Ishikawa (cell line): ENCODE measurements around the gene A1CF.

ENCODE experiments used
- CEBPB ChIP-seq: IDR thresholded peaks from 2 replicates; pipeline ENCODE4 v1.6.1; 2012
- CREB1 ChIP-seq: IDR thresholded peaks from 2 replicates; pipeline ENCODE4 v1.6.1; 2012; ENCODE audit warnings: low read depth
- EGR1 ChIP-seq: IDR thresholded peaks from 2 replicates; pipeline ENCODE4 v1.6.1; 2012
- EP300 ChIP-seq: IDR thresholded peaks from 2 replicates; pipeline ENCODE4 v1.6.1; 2012; ENCODE audit warnings: borderline replicate concordance
- FOXM1 ChIP-seq: IDR thresholded peaks from 2 replicates; pipeline ENCODE4 v1.6.1; 2012; ENCODE audit warnings: low read depth, borderline replicate concordance
- NFIC ChIP-seq: IDR thresholded peaks from 2 replicates; pipeline ENCODE4 v1.6.1; 2012
- RAD21 ChIP-seq: IDR thresholded peaks from 2 replicates; pipeline ENCODE4 v1.6.1; 2012; ENCODE audit warnings: low read depth
- TAF1 ChIP-seq: IDR thresholded peaks from 2 replicates; pipeline ENCODE4 v1.6.1; 2012; ENCODE audit warnings: low read depth, mild to moderate bottlenecking
- TCF12 ChIP-seq: IDR thresholded peaks from 2 replicates; pipeline ENCODE4 v1.6.1; 2012; ENCODE audit warnings: low read depth
- TEAD4 ChIP-seq: IDR thresholded peaks from 2 replicates; pipeline ENCODE4 v1.6.1; 2012
- YY1 ChIP-seq: IDR thresholded peaks from 2 replicates; pipeline ENCODE4 v1.6.1; 2012; ENCODE audit warnings: low read depth
- ZBTB7A ChIP-seq: IDR thresholded peaks from 2 replicates; pipeline ENCODE4 v1.6.1; 2012; ENCODE audit warnings: low read depth
- TF ChIP-seq, protein P1 (sequence below): IDR thresholded peaks from 2 replicates; pipeline ENCODE4 v1.6.1; 2012
- TF ChIP-seq, protein P2 (sequence below): IDR thresholded peaks from 2 replicates; pipeline ENCODE4 v1.6.1; 2012
- TF ChIP-seq, protein P3 (sequence below): IDR thresholded peaks from 2 replicates; pipeline ENCODE4 v1.6.1; 2012; ENCODE audit warnings: low read depth, mild to moderate bottlenecking

A1CF gene

DNA sequence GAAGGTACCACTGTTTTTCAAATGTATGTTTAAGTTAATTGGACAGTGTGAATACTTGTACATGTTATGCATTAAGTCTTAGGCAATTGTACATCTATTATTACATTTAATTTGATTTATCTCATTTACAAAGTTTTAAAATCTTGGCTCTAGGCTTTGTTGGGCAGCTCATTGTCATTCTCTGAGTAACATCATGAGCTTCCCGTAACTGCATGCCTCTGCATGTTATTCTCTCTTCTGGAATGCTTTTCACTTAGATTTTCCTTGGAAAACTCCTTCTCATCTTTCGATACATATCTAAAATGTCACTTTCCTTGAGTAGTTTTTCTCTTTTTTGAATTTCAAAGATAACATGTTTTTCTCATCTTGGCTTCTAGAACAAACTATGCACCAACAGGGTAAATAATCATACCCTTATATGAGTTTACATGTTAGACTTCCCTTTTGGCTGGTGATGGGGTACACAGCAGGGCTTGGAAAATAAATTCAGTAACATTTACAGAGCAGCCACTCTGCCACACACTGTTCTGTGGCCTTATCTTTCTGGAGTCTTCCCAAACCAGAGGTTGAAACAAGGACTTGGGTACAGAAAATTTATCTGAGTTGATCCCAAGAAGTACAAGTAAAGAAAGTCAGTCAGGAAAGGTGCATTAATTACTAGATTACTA is 42.2 kb upstream of the A1CF start:
- TF ChIP-seq TAF1, result no peak

DNA sequence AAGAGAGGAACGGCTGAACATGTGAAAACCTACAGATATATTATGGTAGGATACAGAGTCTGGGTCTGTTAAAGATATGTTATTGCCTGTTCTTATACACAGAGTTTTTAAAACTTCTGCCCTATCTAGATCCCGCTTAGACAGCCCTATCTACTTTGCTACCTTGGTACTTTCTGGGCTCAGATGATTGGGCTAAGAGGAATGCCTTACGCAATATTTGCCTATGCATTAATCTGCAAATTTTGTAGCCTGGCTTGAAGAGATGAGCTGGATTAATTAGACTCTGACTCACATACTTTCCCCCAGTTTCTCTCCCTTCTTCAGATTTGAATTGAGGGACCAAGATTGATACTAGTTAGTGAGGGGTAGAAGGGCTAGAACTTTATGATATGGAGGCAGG is 33.6 kb upstream of the A1CF start:
- TF ChIP-seq YY1, result no peak
- TF ChIP-seq TEAD4, result no peak
- no peak for TF ChIP-seq TCF12
- no peak for TF ChIP-seq CREB1
- TF ChIP-seq, protein P1, sequence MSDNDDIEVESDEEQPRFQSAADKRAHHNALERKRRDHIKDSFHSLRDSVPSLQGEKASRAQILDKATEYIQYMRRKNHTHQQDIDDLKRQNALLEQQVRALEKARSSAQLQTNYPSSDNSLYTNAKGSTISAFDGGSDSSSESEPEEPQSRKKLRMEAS, result no peak
- no peak for TF ChIP-seq EP300
- no peak for TF ChIP-seq CEBPB
- no peak for TF ChIP-seq ZBTB7A
- TF ChIP-seq, protein P2, sequence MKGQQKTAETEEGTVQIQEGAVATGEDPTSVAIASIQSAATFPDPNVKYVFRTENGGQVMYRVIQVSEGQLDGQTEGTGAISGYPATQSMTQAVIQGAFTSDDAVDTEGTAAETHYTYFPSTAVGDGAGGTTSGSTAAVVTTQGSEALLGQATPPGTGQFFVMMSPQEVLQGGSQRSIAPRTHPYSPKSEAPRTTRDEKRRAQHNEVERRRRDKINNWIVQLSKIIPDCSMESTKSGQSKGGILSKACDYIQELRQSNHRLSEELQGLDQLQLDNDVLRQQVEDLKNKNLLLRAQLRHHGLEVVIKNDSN, result no peak
- TF ChIP-seq, protein P3, sequence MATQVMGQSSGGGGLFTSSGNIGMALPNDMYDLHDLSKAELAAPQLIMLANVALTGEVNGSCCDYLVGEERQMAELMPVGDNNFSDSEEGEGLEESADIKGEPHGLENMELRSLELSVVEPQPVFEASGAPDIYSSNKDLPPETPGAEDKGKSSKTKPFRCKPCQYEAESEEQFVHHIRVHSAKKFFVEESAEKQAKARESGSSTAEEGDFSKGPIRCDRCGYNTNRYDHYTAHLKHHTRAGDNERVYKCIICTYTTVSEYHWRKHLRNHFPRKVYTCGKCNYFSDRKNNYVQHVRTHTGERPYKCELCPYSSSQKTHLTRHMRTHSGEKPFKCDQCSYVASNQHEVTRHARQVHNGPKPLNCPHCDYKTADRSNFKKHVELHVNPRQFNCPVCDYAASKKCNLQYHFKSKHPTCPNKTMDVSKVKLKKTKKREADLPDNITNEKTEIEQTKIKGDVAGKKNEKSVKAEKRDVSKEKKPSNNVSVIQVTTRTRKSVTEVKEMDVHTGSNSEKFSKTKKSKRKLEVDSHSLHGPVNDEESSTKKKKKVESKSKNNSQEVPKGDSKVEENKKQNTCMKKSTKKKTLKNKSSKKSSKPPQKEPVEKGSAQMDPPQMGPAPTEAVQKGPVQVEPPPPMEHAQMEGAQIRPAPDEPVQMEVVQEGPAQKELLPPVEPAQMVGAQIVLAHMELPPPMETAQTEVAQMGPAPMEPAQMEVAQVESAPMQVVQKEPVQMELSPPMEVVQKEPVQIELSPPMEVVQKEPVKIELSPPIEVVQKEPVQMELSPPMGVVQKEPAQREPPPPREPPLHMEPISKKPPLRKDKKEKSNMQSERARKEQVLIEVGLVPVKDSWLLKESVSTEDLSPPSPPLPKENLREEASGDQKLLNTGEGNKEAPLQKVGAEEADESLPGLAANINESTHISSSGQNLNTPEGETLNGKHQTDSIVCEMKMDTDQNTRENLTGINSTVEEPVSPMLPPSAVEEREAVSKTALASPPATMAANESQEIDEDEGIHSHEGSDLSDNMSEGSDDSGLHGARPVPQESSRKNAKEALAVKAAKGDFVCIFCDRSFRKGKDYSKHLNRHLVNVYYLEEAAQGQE, result no peak
- no peak for TF ChIP-seq TAF1
- no peak for TF ChIP-seq NFIC
- no peak for TF ChIP-seq EGR1

DNA sequence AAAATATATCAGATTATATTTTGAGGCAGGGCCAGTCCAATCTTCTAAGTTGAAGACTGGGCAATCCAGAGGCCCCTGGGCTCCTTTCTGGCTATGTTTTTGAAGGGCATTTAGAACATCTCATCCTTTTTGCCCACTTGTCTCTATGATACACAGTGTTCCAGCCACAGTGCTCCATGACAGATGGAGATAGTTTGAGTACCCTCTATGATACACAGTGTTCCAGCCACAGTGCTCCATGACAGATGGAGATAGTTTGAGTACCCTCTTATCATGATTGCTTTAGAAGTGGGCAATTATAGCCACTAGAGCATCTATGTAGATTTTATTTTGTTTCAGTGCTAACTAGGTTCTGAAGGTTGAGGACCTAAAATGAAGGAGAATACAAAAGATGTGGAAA is 33.1 kb upstream of the A1CF start:
- TF ChIP-seq NFIC, result no peak
- no peak for TF ChIP-seq EP300
- no peak for TF ChIP-seq EGR1
- no peak for TF ChIP-seq TAF1
- TF ChIP-seq FOXM1, result no peak
- no peak for TF ChIP-seq ZBTB7A
- no peak for TF ChIP-seq YY1
- TF ChIP-seq, protein P3, result no peak
- TF ChIP-seq CEBPB, result no peak
- no peak for TF ChIP-seq RAD21
- no peak for TF ChIP-seq CREB1
- TF ChIP-seq TEAD4, result no peak
- TF ChIP-seq, protein P2, result no peak
- TF ChIP-seq, protein P1, result no peak
- no peak for TF ChIP-seq TCF12

DNA sequence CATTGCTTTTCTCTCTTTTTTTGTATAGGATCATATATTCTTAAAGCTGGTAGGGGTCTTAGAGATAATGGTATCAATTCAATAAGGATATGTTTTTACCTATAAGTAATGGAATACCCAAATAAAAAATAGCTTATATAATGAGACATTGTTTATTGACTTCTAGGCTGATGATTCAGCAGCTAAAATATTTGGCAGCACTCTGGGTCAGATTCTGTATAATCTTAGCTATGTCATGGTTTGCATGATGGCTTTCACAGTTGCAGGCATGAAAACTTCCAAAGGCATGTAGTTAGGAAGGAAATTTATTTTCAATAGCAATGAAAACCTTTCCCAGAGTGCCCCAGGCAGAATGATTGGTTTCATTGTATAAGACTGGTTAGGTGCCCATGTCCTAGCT is 32.1 kb upstream of the A1CF start:
- no peak for TF ChIP-seq FOXM1
- TF ChIP-seq TEAD4, result no peak
- no peak for TF ChIP-seq EGR1
- TF ChIP-seq, protein P2, result no peak
- no peak for TF ChIP-seq ZBTB7A
- TF ChIP-seq TCF12, result no peak
- TF ChIP-seq, protein P1, result no peak
- TF ChIP-seq, protein P3, result no peak
- no peak for TF ChIP-seq EP300
- no peak for TF ChIP-seq RAD21
- TF ChIP-seq NFIC, result no peak
